Osteoblast (primary cell): Measurements from ENCODE around the gene MAML2. TPM values are rescaled to one million over a fixed set of nuclear protein-coding genes. Genes with fewer than 3 reads are reported as not detected.

ENCODE experiments used
- DNase-seq: peaks from one replicate; pipeline ENCODE4 v3.0.0; 2011; ENCODE audit warnings: low spot score, mixed read lengths; ENCODE audit not compliant: insufficient read length; ENCODE audit errors: missing footprints
- H2AFZ ChIP-seq: 2 replicates; pipeline ENCODE4 v1.6.0; 2011; ENCODE audit warnings: mild to moderate bottlenecking, low read length
- H3K27ac ChIP-seq: 2 replicates; pipeline ENCODE4 v1.5.1; 2011; ENCODE audit warnings: mild to moderate bottlenecking, low read depth, low read length, moderate library complexity
- H3K27me3 ChIP-seq: 2 replicates; pipeline ENCODE4 v1.6.0; 2012; ENCODE audit warnings: mild to moderate bottlenecking, control low read depth, inconsistent platforms, low read length, moderate library complexity; ENCODE audit not compliant: insufficient read depth
- H3K36me3 ChIP-seq: 2 replicates; pipeline ENCODE4 v1.5.1; 2011; ENCODE audit warnings: mild to moderate bottlenecking, low read length, control low read depth, moderate library complexity; ENCODE audit not compliant: insufficient read depth
- H3K4me1 ChIP-seq: 2 replicates; pipeline ENCODE4 v1.5.1; 2011; ENCODE audit warnings: mild to moderate bottlenecking, low read length, control low read depth, moderate library complexity; ENCODE audit not compliant: insufficient read depth
- H3K4me2 ChIP-seq: 2 replicates; pipeline ENCODE4 v1.6.0; 2011; ENCODE audit warnings: mild to moderate bottlenecking, low read length; ENCODE audit not compliant: insufficient read depth
- H3K4me3 ChIP-seq: fragments of 200-600 bp; sonication (generic); 3 replicates; pipeline ENCODE4 v1.5.1; 2012; ENCODE audit warnings: mild to moderate bottlenecking, low read length, inconsistent platforms; ENCODE audit not compliant: insufficient read depth
- H3K79me2 ChIP-seq: 2 replicates; pipeline ENCODE4 v1.6.0; 2012; ENCODE audit warnings: mild to moderate bottlenecking, low read length, control low read depth, inconsistent platforms; ENCODE audit not compliant: insufficient read depth
- H3K9me3 ChIP-seq: 2 replicates; pipeline ENCODE4 v1.5.1; 2011; ENCODE audit warnings: low read depth, low read length, control low read depth
- H4K20me1 ChIP-seq: 2 replicates; pipeline ENCODE4 v1.6.0; 2012; ENCODE audit warnings: mild to moderate bottlenecking, low read length, control low read depth; ENCODE audit not compliant: insufficient read depth
- total RNA-seq: library from RNA; depleted of rRNA; stranded (reverse); fragments of >200 nt; gene quantifications from 2 replicates; pipeline ENCODE4 v1.2.3, GENCODE V29; 2012
- TF ChIP-seq, protein P1 (sequence below): IDR thresholded peaks from 2 replicates; pipeline ENCODE4 v1.5.1; 2011; ENCODE audit warnings: mild to moderate bottlenecking, low read depth, low read length, moderate library complexity; ENCODE audit errors: extremely low read depth

The MAML2 gene
- total RNA-seq, 1 donor = 17.4 TPM

- Histone ChIP-seq H4K20me1 (peaks cover 5% of the 10 kb centered on the region), H3K36me3 (peaks cover 4% of the 10 kb centered on the region), H3K27ac (no peak overlapping the region), H2AFZ (no peak overlapping the region), H3K79me2 (peaks cover 69% of the 10 kb centered on the region), H3K4me3 (no peak overlapping the region), H3K9me3 (no peaks in the 10 kb centered on the region), H3K4me2 (no peak overlapping the region), H3K27me3 (no peaks in the 10 kb centered on the region), H3K4me1 (no peaks in the 10 kb centered on the region)
- TF ChIP-seq, protein P1, sequence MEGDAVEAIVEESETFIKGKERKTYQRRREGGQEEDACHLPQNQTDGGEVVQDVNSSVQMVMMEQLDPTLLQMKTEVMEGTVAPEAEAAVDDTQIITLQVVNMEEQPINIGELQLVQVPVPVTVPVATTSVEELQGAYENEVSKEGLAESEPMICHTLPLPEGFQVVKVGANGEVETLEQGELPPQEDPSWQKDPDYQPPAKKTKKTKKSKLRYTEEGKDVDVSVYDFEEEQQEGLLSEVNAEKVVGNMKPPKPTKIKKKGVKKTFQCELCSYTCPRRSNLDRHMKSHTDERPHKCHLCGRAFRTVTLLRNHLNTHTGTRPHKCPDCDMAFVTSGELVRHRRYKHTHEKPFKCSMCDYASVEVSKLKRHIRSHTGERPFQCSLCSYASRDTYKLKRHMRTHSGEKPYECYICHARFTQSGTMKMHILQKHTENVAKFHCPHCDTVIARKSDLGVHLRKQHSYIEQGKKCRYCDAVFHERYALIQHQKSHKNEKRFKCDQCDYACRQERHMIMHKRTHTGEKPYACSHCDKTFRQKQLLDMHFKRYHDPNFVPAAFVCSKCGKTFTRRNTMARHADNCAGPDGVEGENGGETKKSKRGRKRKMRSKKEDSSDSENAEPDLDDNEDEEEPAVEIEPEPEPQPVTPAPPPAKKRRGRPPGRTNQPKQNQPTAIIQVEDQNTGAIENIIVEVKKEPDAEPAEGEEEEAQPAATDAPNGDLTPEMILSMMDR = no peak
- no peak for DNase-seq
Observed at GRCh38 chr11:96178887-96179279, 164.1 kb downstream of the MAML2 start.

GRCh38 chr11:96178049-96178886 is 164.7 kb downstream of the MAML2 start:
- no peak overlapping the region for H2AFZ ChIP-seq
- H3K27ac ChIP-seq = no peak overlapping the region
- TF ChIP-seq, protein P1 = no peak
- no peak for DNase-seq
- H3K9me3 ChIP-seq = no peaks in the 10 kb centered on the region
- H3K4me3 ChIP-seq = no peak overlapping the region
- peaks cover 4% of the 10 kb centered on the region for H3K36me3 ChIP-seq
- no peaks in the 10 kb centered on the region for H3K27me3 ChIP-seq
- H4K20me1 ChIP-seq = peaks cover 5% of the 10 kb centered on the region
- H3K4me2 ChIP-seq = no peak overlapping the region
- H3K79me2 ChIP-seq = peaks cover 70% of the 10 kb centered on the region
- no peaks in the 10 kb centered on the region for H3K4me1 ChIP-seq

DNA sequence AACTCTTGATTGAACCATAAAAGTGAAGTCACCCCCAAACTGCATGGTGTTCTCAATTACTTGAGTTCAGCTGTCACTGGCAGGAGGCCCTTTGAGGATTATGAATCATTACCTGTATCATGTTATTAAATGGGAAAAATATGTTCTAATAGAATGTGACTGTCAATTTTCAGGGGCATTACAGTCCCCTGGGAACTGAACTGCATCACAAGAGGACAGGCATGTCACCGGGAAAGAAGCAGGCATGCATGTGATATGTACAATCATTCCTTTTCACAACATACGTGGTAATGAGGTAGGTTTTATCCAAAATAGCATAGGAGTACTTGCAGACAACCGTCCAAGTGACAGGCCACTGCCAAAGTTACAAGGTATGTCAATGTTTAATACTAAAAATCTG is 165.8 kb downstream of the MAML2 start:
- TF ChIP-seq, protein P1 = no peak
- Histone ChIP-seq H3K79me2 (peaks cover 72% of the 10 kb centered on the region), H4K20me1 (peaks cover 5% of the 10 kb centered on the region), H3K27ac (no peak overlapping the region), H3K9me3 (no peaks in the 10 kb centered on the region), H3K4me1 (no peaks in the 10 kb centered on the region), H2AFZ (no peak overlapping the region), H3K27me3 (no peaks in the 10 kb centered on the region), H3K4me3 (no peak overlapping the region), H3K36me3 (peaks cover 4% of the 10 kb centered on the region), H3K4me2 (no peak overlapping the region)
- DNase-seq = no peak

GRCh38 chr11:96173906-96174305 is 169.1 kb downstream of the MAML2 start:
- peaks cover 5% of the 10 kb centered on the region for H4K20me1 ChIP-seq
- no peaks in the 10 kb centered on the region for H3K27me3 ChIP-seq
- peaks cover 5% of the 10 kb centered on the region for H3K4me1 ChIP-seq
- H3K4me3 ChIP-seq = no peak overlapping the region
- TF ChIP-seq, protein P1 = no peak
- H3K9me3 ChIP-seq = no peaks in the 10 kb centered on the region
- H3K36me3 ChIP-seq = peaks cover 10% of the 10 kb centered on the region
- DNase-seq = no peak
- H3K4me2 ChIP-seq = no peak overlapping the region
- no peak overlapping the region for H2AFZ ChIP-seq
- no peak overlapping the region for H3K27ac ChIP-seq
- peaks cover 73% of the 10 kb centered on the region for H3K79me2 ChIP-seq
